Stimulated activated CD8-positive, alpha-beta memory T cell treated with anti-CD3 and anti-CD28 coated beads, Interleukin-12 subunit alpha, Interleukin-12 subunit beta, amount 100 ng/mL, for 1 hour (primary cell): ENCODE measurements around the gene RNF123.

Experiments used
- DNase-seq: peaks from one replicate; pipeline ENCODE4 v3.0.0-alpha.2; 2020; ENCODE audit warnings: low read depth

The RNF123 gene

GRCh38 chr3:49750056-49750455 lies 60.7 kb downstream of the RNF123 start:
- DNase-seq = no peak

- DNase-seq = no peak
Measured at GRCh38 chr3:49751501-49751900, 62.1 kb downstream of the RNF123 start.

- DNase-seq = no peak
Measured at GRCh38 chr3:49754536-49754935, 65.2 kb downstream of the RNF123 start.

GRCh38 chr3:49756036-49756435 lies 66.7 kb downstream of the RNF123 start:
- DNase-seq = no peak

GRCh38 chr3:49757197-49757596 lies 67.8 kb downstream of the RNF123 start:
- no peak for DNase-seq

GRCh38 chr3:49759226-49759625 lies 69.9 kb downstream of the RNF123 start:
- no peak for DNase-seq

GRCh38 chr3:49761661-49762060 lies 72.3 kb downstream of the RNF123 start:
- DNase-seq = no peak

- DNase-seq = no peak
Measured at GRCh38 chr3:49763981-49764380, 74.6 kb downstream of the RNF123 start.

GRCh38 chr3:49769286-49769915 lies 80.0 kb downstream of the RNF123 start:
- DNase-seq = no peak

- no peak for DNase-seq
Measured at GRCh38 chr3:49769926-49770325, 80.6 kb downstream of the RNF123 start.
